ENCODE results near the gene TRIO.

TRIO gene

GRCh38 chr5:14450742-14451141 is 307.6 kb downstream of the TRIO start:
- Histone ChIP-seq H3K36me3 (ENCODE audit: control insufficient read depth, insufficient read depth, low read length) (no peaks in the 10 kb centered on the region), H3K4me1 (ENCODE audit: control insufficient read depth, insufficient read depth, low read length) (no peaks in the 10 kb centered on the region), H3K27me3 (ENCODE audit: control insufficient read depth, insufficient read depth, low read length) (no peaks in the 10 kb centered on the region), H3K9me3 (ENCODE audit: control insufficient read depth, low read length) (no peaks in the 10 kb centered on the region), H3K9ac (ENCODE audit: low read length) (no peak overlapping the region), H3K4me3 (ENCODE audit: low read length) (no peak overlapping the region)

- H3K9me3 ChIP-seq (ENCODE audit: control insufficient read depth, low read length) = no peaks in the 10 kb centered on the region
- H3K9ac ChIP-seq (ENCODE audit: low read length) = no peak overlapping the region
- H3K27me3 ChIP-seq (ENCODE audit: control insufficient read depth, insufficient read depth, low read length) = no peaks in the 10 kb centered on the region
- H3K36me3 ChIP-seq (ENCODE audit: control insufficient read depth, insufficient read depth, low read length) = no peaks in the 10 kb centered on the region
- no peaks in the 10 kb centered on the region for H3K4me1 ChIP-seq (ENCODE audit: control insufficient read depth, insufficient read depth, low read length)
- H3K4me3 ChIP-seq (ENCODE audit: low read length) = no peak overlapping the region
Measured at GRCh38 chr5:14451871-14452270, 308.7 kb downstream of the TRIO start.

GRCh38 chr5:14452685-14453454 is 309.7 kb downstream of the TRIO start:
- Histone ChIP-seq H3K4me1 (ENCODE audit: control insufficient read depth, insufficient read depth, low read length) (no peaks in the 10 kb centered on the region), H3K36me3 (ENCODE audit: control insufficient read depth, insufficient read depth, low read length) (no peaks in the 10 kb centered on the region)

GRCh38 chr5:14453481-14453880 is 310.3 kb downstream of the TRIO start:
- Histone ChIP-seq H3K36me3 (ENCODE audit: control insufficient read depth, insufficient read depth, low read length) (no peaks in the 10 kb centered on the region), H3K9me3 (ENCODE audit: control insufficient read depth, low read length) (no peaks in the 10 kb centered on the region), H3K9ac (ENCODE audit: low read length) (no peak overlapping the region), H3K4me3 (ENCODE audit: low read length) (no peak overlapping the region), H3K27me3 (ENCODE audit: control insufficient read depth, insufficient read depth, low read length) (no peaks in the 10 kb centered on the region), H3K4me1 (ENCODE audit: control insufficient read depth, insufficient read depth, low read length) (peaks cover 4% of the 10 kb centered on the region)

More at GRCh38 chr5:14452685-14453454, 309.7 kb downstream of the TRIO start:
- H3K9ac ChIP-seq (ENCODE audit: low read length) = no peak overlapping the region
- H3K27me3 ChIP-seq (ENCODE audit: control insufficient read depth, insufficient read depth, low read length) = no peaks in the 10 kb centered on the region
- no peaks in the 10 kb centered on the region for H3K9me3 ChIP-seq (ENCODE audit: control insufficient read depth, low read length)
- no peak overlapping the region for H3K4me3 ChIP-seq (ENCODE audit: low read length)

GRCh38 chr5:14455814-14456321 is 312.7 kb downstream of the TRIO start:
- Histone ChIP-seq H3K4me1 (ENCODE audit: control insufficient read depth, insufficient read depth, low read length) (peaks cover 10% of the 10 kb centered on the region), H3K36me3 (ENCODE audit: control insufficient read depth, insufficient read depth, low read length) (no peaks in the 10 kb centered on the region), H3K27me3 (ENCODE audit: control insufficient read depth, insufficient read depth, low read length) (no peaks in the 10 kb centered on the region)

GRCh38 chr5:14457476-14457875 is 314.3 kb downstream of the TRIO start:
- Histone ChIP-seq H3K9ac (ENCODE audit: low read length) (no peak overlapping the region), H3K4me1 (ENCODE audit: control insufficient read depth, insufficient read depth, low read length) (peaks cover 10% of the 10 kb centered on the region), H3K9me3 (ENCODE audit: control insufficient read depth, low read length) (no peaks in the 10 kb centered on the region), H3K36me3 (ENCODE audit: control insufficient read depth, insufficient read depth, low read length) (no peaks in the 10 kb centered on the region), H3K4me3 (ENCODE audit: low read length) (no peak overlapping the region), H3K27me3 (ENCODE audit: control insufficient read depth, insufficient read depth, low read length) (no peaks in the 10 kb centered on the region)

More at GRCh38 chr5:14455814-14456321, 312.7 kb downstream of the TRIO start:
- Histone ChIP-seq H3K9me3 (ENCODE audit: control insufficient read depth, low read length) (no peaks in the 10 kb centered on the region), H3K4me3 (ENCODE audit: low read length) (no peak overlapping the region), H3K9ac (ENCODE audit: low read length) (no peak overlapping the region)

- H3K4me3 ChIP-seq (ENCODE audit: low read length) = no peak overlapping the region
- no peaks in the 10 kb centered on the region for H3K36me3 ChIP-seq (ENCODE audit: control insufficient read depth, insufficient read depth, low read length)
- peaks cover 10% of the 10 kb centered on the region for H3K4me1 ChIP-seq (ENCODE audit: control insufficient read depth, insufficient read depth, low read length)
- H3K9ac ChIP-seq (ENCODE audit: low read length) = no peak overlapping the region
- no peaks in the 10 kb centered on the region for H3K27me3 ChIP-seq (ENCODE audit: control insufficient read depth, insufficient read depth, low read length)
- no peaks in the 10 kb centered on the region for H3K9me3 ChIP-seq (ENCODE audit: control insufficient read depth, low read length)
Measured at GRCh38 chr5:14458414-14458813, 315.3 kb downstream of the TRIO start.

GRCh38 chr5:14460844-14461398 is 317.8 kb downstream of the TRIO start:
- H3K4me3 ChIP-seq (ENCODE audit: low read length) = no peak overlapping the region
- no peaks in the 10 kb centered on the region for H3K9me3 ChIP-seq (ENCODE audit: control insufficient read depth, low read length)
- no peaks in the 10 kb centered on the region for H3K36me3 ChIP-seq (ENCODE audit: control insufficient read depth, insufficient read depth, low read length)
- H3K27me3 ChIP-seq (ENCODE audit: control insufficient read depth, insufficient read depth, low read length) = no peaks in the 10 kb centered on the region
- H3K9ac ChIP-seq (ENCODE audit: low read length) = no peak overlapping the region
- H3K4me1 ChIP-seq (ENCODE audit: control insufficient read depth, insufficient read depth, low read length) = peaks cover 22% of the 10 kb centered on the region

- Histone ChIP-seq H3K4me3 (ENCODE audit: low read length) (no peak overlapping the region), H3K27me3 (ENCODE audit: control insufficient read depth, insufficient read depth, low read length) (no peaks in the 10 kb centered on the region), H3K9ac (ENCODE audit: low read length) (no peak overlapping the region), H3K4me1 (ENCODE audit: control insufficient read depth, insufficient read depth, low read length) (peaks cover 22% of the 10 kb centered on the region), H3K9me3 (ENCODE audit: control insufficient read depth, low read length) (no peaks in the 10 kb centered on the region), H3K36me3 (ENCODE audit: control insufficient read depth, insufficient read depth, low read length) (no peaks in the 10 kb centered on the region)
Measured at GRCh38 chr5:14462681-14463080, 319.5 kb downstream of the TRIO start.

GRCh38 chr5:14463629-14464028 is 320.5 kb downstream of the TRIO start:
- no peak overlapping the region for H3K9ac ChIP-seq (ENCODE audit: low read length)
- H3K27me3 ChIP-seq (ENCODE audit: control insufficient read depth, insufficient read depth, low read length) = no peaks in the 10 kb centered on the region
- H3K4me3 ChIP-seq (ENCODE audit: low read length) = no peak overlapping the region
- H3K36me3 ChIP-seq (ENCODE audit: control insufficient read depth, insufficient read depth, low read length) = no peaks in the 10 kb centered on the region
- no peaks in the 10 kb centered on the region for H3K9me3 ChIP-seq (ENCODE audit: control insufficient read depth, low read length)
- H3K4me1 ChIP-seq (ENCODE audit: control insufficient read depth, insufficient read depth, low read length) = peaks cover 17% of the 10 kb centered on the region

- no peaks in the 10 kb centered on the region for H3K27me3 ChIP-seq (ENCODE audit: control insufficient read depth, insufficient read depth, low read length)
- H3K4me1 ChIP-seq (ENCODE audit: control insufficient read depth, insufficient read depth, low read length) = peaks cover 13% of the 10 kb centered on the region
- no peaks in the 10 kb centered on the region for H3K9me3 ChIP-seq (ENCODE audit: control insufficient read depth, low read length)
- no peak overlapping the region for H3K4me3 ChIP-seq (ENCODE audit: low read length)
- H3K9ac ChIP-seq (ENCODE audit: low read length) = no peak overlapping the region
- H3K36me3 ChIP-seq (ENCODE audit: control insufficient read depth, insufficient read depth, low read length) = no peaks in the 10 kb centered on the region
Measured at GRCh38 chr5:14464096-14464495, 321.0 kb downstream of the TRIO start.

GRCh38 chr5:14464671-14465070 is 321.5 kb downstream of the TRIO start:
- Histone ChIP-seq H3K27me3 (ENCODE audit: control insufficient read depth, insufficient read depth, low read length) (no peaks in the 10 kb centered on the region), H3K9ac (ENCODE audit: low read length) (no peak overlapping the region), H3K36me3 (ENCODE audit: control insufficient read depth, insufficient read depth, low read length) (no peaks in the 10 kb centered on the region), H3K4me1 (ENCODE audit: control insufficient read depth, insufficient read depth, low read length) (peaks cover 13% of the 10 kb centered on the region), H3K4me3 (ENCODE audit: low read length) (no peak overlapping the region), H3K9me3 (ENCODE audit: control insufficient read depth, low read length) (no peaks in the 10 kb centered on the region)
